HAP-1 (cell line): ENCODE data around the gene ATF3.

Experiments
- DNase-seq, 2 experiments: peaks; one replicate each; pipeline ENCODE4 v3.0.0-alpha.2; 2016 to 2020; ENCODE audit warnings: low spot score in 2 of 2
- H3K27me3 ChIP-seq: fragments of 250-450 bp; sonication (Bioruptor Pico); 2 replicates; pipeline ENCODE4 v1.5.1; 2020; ENCODE audit warnings: low read depth, mild to moderate bottlenecking, moderate library complexity
- H3K36me3 ChIP-seq: fragments of 250-450 bp; sonication (Bioruptor Pico); replicated peaks from 2 replicates; pipeline ENCODE4 v1.5.1; 2020; ENCODE audit warnings: mild to moderate bottlenecking
- H3K4me1 ChIP-seq: fragments of 250-450 bp; sonication (Bioruptor Pico); 2 replicates; pipeline ENCODE4 v1.5.1; 2020; ENCODE audit warnings: mild to moderate bottlenecking
- H3K4me3 ChIP-seq: fragments of 250-450 bp; sonication (Bioruptor Pico); 2 replicates; pipeline ENCODE4 v1.5.1; 2020; ENCODE audit warnings: mild to moderate bottlenecking, moderate library complexity
- H3K9me3 ChIP-seq: fragments of 250-450 bp; sonication (Bioruptor Pico); 2 replicates; pipeline ENCODE4 v1.5.1; 2020; ENCODE audit warnings: mild to moderate bottlenecking, moderate library complexity
- in situ Hi-C: fragments of 300-500 bp; cut with MboI; formaldehyde crosslinking; loops from 3 replicates; pipeline ENCODE4 v1.14.3; 2020; ENCODE audit warnings: low sequenced_read_pairs, inconsistent platforms, mixed read lengths

ATF3 gene

DNA sequence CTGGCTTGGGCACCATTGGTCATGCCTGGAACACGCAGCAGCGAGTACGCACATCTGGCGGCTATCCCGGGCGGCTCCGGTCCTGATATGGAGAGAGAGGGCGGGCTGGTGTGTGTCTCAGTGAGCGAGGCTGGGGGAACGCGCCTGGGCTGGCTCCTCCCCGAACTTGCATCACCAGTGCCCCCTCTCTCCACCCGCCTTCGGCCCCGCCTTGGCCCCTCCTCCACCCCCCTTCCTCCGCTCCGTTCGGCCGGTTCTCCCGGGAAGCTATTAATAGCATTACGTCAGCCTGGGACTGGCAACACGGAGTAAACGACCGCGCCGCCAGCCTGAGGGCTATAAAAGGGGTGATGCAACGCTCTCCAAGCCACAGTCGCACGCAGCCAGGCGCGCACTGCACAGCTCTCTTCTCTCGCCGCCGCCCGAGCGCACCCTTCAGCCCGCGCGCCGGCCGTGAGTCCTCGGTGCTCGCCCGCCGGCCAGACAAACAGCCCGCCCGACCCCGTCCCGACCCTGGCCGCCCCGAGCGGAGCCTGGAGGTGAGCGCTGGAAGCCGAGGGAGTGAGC, at the start of gene ATF3:
Gene ATF3 (plus strand): TSS at position 370 of the 567 bp plus-strand sequence. CDS start 6,261 bp downstream, outside the sequence.
- peaks cover 13% of the 10 kb centered on the region; the same call in 1 of the 2 replicates for H3K27me3 ChIP-seq

GRCh38 chr1:212559929-212560328, 48.6 kb upstream of the ATF3 start:
- no peaks in the 10 kb centered on the region for H3K36me3 ChIP-seq
- no peak for DNase-seq
- peaks cover 14% of the 10 kb centered on the region for H3K4me1 ChIP-seq
- no peaks in the 10 kb centered on the region for H3K27me3 ChIP-seq
- in situ Hi-C loops: no loop called here
- H3K9me3 ChIP-seq: no peaks in the 10 kb centered on the region
- H3K4me3 ChIP-seq: no peak overlapping the region

More for the DNA sequence above, at the start of gene ATF3:
- in situ Hi-C loops: no loop called here
- Histone ChIP-seq H3K36me3 (no peaks in the 10 kb centered on the region), H3K4me1 (peaks cover 58% of the 10 kb centered on the region), H3K9me3 (no peaks in the 10 kb centered on the region), H3K4me3 (peak within 1 kb of the TSS; percentile 76)
- DNase-seq: peak; percentile 97 to 100

DNA sequence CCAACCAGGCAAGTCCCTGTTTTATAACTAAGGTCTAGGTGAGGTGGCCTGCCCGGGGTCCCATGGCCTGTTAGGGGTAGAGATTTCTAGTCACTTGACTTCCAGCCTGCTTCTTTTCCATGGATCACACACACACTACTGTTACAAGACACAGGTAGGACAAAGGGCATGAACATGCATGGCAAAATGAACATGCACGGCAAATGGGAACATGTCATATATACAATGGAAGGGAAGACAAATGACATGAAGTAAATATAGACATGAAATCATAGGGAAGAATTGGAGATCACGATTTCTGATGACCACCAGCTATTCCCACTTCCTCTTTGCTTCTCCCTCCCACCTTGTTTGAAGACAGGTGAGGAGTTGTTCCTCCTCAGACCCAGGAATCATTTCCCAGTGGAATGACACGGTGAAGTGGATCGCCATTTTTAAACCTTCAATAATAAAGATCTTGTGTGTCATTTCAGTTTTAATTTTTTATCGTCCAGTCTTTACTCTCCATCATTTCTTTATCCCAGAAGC, 47.6 kb upstream of the ATF3 start:
- H3K4me1 ChIP-seq: peaks cover 14% of the 10 kb centered on the region
- no peaks in the 10 kb centered on the region for H3K27me3 ChIP-seq
- H3K9me3 ChIP-seq: no peaks in the 10 kb centered on the region
- in situ Hi-C loops: no loop called here
- no peak overlapping the region for H3K4me3 ChIP-seq
- H3K36me3 ChIP-seq: no peaks in the 10 kb centered on the region
- DNase-seq: no peak

DNA sequence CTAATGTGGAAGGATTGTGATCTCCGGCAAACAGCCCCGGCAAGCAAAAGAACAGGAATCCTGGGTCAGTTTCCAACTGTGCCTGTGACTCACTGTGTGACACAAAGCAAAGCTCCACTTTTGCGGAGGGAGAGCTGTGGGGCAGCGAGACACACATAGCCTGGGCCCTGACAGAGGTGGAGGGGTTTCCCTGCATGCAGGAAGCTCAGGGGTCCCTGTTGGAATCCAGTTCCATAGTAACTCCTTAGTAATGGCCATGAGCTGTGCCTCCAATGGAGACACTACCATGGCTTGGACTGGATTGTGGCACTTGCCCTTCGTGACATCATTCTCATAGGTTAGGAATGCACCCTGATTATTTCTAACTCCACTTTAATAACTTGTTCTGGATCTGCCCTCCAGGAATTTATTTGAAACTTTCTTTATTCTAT, 47.0 kb upstream of the ATF3 start:
- DNase-seq: no peak
- Histone ChIP-seq H3K4me1 (peaks cover 16% of the 10 kb centered on the region), H3K36me3 (no peaks in the 10 kb centered on the region), H3K9me3 (no peaks in the 10 kb centered on the region), H3K27me3 (no peaks in the 10 kb centered on the region), H3K4me3 (no peak overlapping the region)
- in situ Hi-C loops: no loop called here

DNA sequence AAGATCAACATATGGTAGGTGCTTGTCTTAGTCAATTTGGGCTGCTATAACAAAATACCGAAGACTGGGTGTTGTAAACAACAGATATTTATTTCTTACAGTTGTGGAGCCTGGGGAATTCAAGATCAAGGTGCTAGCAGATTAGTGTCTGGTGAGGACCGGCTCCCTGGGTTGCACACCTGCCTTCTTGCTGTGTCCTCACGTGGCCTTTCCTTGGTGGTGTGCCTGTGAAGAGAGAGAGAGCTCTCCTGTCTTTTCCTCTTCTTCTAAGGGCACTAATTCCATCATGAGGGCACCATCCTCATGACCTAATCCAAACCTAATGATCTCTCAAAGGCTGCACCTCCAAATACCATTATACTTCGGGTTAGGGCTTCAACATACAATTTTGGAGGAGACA, 45.8 kb upstream of the ATF3 start:
- in situ Hi-C loops: no loop called here
- no peaks in the 10 kb centered on the region for H3K27me3 ChIP-seq
- H3K36me3 ChIP-seq: no peaks in the 10 kb centered on the region
- H3K4me1 ChIP-seq: peaks cover 27% of the 10 kb centered on the region
- H3K9me3 ChIP-seq: no peaks in the 10 kb centered on the region
- no peak overlapping the region for H3K4me3 ChIP-seq
- DNase-seq: no peak

GRCh38 chr1:212565079-212565478, 43.5 kb upstream of the ATF3 start:
- in situ Hi-C loops: no loop called here
- no peak for DNase-seq
- Histone ChIP-seq H3K4me1 (peaks cover 16% of the 10 kb centered on the region), H3K4me3 (no peak overlapping the region), H3K27me3 (no peaks in the 10 kb centered on the region), H3K36me3 (no peaks in the 10 kb centered on the region), H3K9me3 (no peaks in the 10 kb centered on the region)

- Histone ChIP-seq H3K36me3 (no peaks in the 10 kb centered on the region), H3K9me3 (no peaks in the 10 kb centered on the region), H3K27me3 (no peaks in the 10 kb centered on the region), H3K4me3 (no peak overlapping the region), H3K4me1 (peaks cover 16% of the 10 kb centered on the region)
- in situ Hi-C loops: no loop called here
- no peak for DNase-seq
Observed at GRCh38 chr1:212565571-212566305, 42.8 kb upstream of the ATF3 start.

- no peaks in the 10 kb centered on the region for H3K36me3 ChIP-seq
- H3K9me3 ChIP-seq: no peaks in the 10 kb centered on the region
- peak; percentile 40 to 45 for DNase-seq
- H3K4me3 ChIP-seq: peak overlapping the region; percentile 8
- no peaks in the 10 kb centered on the region for H3K27me3 ChIP-seq
- in situ Hi-C loops: no loop called here
- peaks cover 16% of the 10 kb centered on the region for H3K4me1 ChIP-seq
Observed at GRCh38 chr1:212566522-212567479, 41.8 kb upstream of the ATF3 start.

DNA sequence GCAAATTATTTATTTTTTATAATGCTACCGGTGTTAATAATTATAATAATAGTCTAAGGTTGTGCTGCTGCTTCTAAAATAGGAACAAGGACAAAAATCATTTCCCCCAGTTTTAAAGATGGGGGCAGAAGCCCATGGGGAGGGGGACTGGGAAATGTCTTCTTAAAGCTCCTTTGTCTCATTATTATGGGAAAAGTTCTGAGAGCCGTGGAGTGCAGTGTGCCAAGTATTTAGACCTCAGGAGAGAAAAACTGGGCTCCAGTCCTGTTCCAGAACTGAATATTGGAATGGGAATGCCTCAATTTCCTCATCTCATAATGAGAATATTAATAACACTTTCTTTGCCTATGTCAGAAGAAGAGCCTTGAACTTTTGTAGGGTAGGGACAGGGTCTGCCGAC, 40.9 kb upstream of the ATF3 start:
- H3K4me3 ChIP-seq: no peak overlapping the region
- H3K36me3 ChIP-seq: no peaks in the 10 kb centered on the region
- H3K27me3 ChIP-seq: no peaks in the 10 kb centered on the region
- peaks cover 16% of the 10 kb centered on the region for H3K4me1 ChIP-seq
- DNase-seq: no peak
- in situ Hi-C loops: no loop called here
- H3K9me3 ChIP-seq: no peaks in the 10 kb centered on the region

- no peaks in the 10 kb centered on the region for H3K9me3 ChIP-seq
- in situ Hi-C loops: no loop called here
- no peaks in the 10 kb centered on the region for H3K27me3 ChIP-seq
Observed at GRCh38 chr1:212568978-212569537, 39.5 kb upstream of the ATF3 start.

GRCh38 chr1:212574732-212575131, 33.8 kb upstream of the ATF3 start:
- H3K36me3 ChIP-seq: no peaks in the 10 kb centered on the region
- DNase-seq: no peak
- in situ Hi-C loops: no loop called here
- H3K27me3 ChIP-seq: no peaks in the 10 kb centered on the region
- no peak overlapping the region for H3K4me3 ChIP-seq
- no peaks in the 10 kb centered on the region for H3K9me3 ChIP-seq
- H3K4me1 ChIP-seq: no peaks in the 10 kb centered on the region

More at GRCh38 chr1:212568978-212569537, 39.5 kb upstream of the ATF3 start:
- Histone ChIP-seq H3K36me3 (no peaks in the 10 kb centered on the region), H3K4me3 (no peak overlapping the region), H3K4me1 (peaks cover 16% of the 10 kb centered on the region)
- no peak for DNase-seq

GRCh38 chr1:212575333-212575732, 33.2 kb upstream of the ATF3 start:
- no peaks in the 10 kb centered on the region for H3K4me1 ChIP-seq
- no peaks in the 10 kb centered on the region for H3K9me3 ChIP-seq
- no peaks in the 10 kb centered on the region for H3K36me3 ChIP-seq
- no peak overlapping the region for H3K4me3 ChIP-seq
- in situ Hi-C loops: no loop called here
- no peaks in the 10 kb centered on the region for H3K27me3 ChIP-seq
- no peak for DNase-seq

- H3K9me3 ChIP-seq: no peaks in the 10 kb centered on the region
- H3K36me3 ChIP-seq: no peaks in the 10 kb centered on the region
- no peak overlapping the region for H3K4me3 ChIP-seq
- H3K27me3 ChIP-seq: no peaks in the 10 kb centered on the region
- in situ Hi-C loops: no loop called here
- no peak for DNase-seq
- no peaks in the 10 kb centered on the region for H3K4me1 ChIP-seq
Observed at GRCh38 chr1:212578041-212578440, 30.5 kb upstream of the ATF3 start.
